Measurements from ENCODE around the gene C16orf95.

GRCh38 chr16:87336434-87337240, 19.4 kb upstream of the C16orf95 start:
- TF ChIP-seq CTCF (IDR thresholded peaks at IDR 0.05) (no peak), POLR2A (IDR thresholded peaks at IDR 0.05) (no peak)
